Measurements from ENCODE around the gene CDC37L1.

The CDC37L1 gene

GRCh38 chr9:4700932-4701331, 21.6 kb downstream of the CDC37L1 start:
- H3K4me3 ChIP-seq (ENCODE audit: low read depth in 1 of 2, low read length in 1 of 2), result no peak overlapping the region
- no peak for TF ChIP-seq CTCF (IDR thresholded peaks at IDR 0.05)
- H3K36me3 ChIP-seq, result peaks cover 32% of the 10 kb centered on the region
- no peaks in the 10 kb centered on the region for H3K4me1 ChIP-seq (ENCODE audit: control insufficient read depth in 1 of 2, insufficient read depth in 1 of 2, low read depth in 1 of 2, low read length in 1 of 2)
- H3K27ac ChIP-seq, result no peak overlapping the region
- H3K27me3 ChIP-seq, result no peaks in the 10 kb centered on the region
- H3K9me3 ChIP-seq, result no peaks in the 10 kb centered on the region

- TF ChIP-seq CTCF (IDR thresholded peaks at IDR 0.05), result no peak
- Histone ChIP-seq H3K27me3 (no peaks in the 10 kb centered on the region), H3K9me3 (no peaks in the 10 kb centered on the region), H3K36me3 (peaks cover 37% of the 10 kb centered on the region), H3K4me1 (ENCODE audit: control insufficient read depth in 1 of 2, insufficient read depth in 1 of 2, low read depth in 1 of 2, low read length in 1 of 2) (no peaks in the 10 kb centered on the region), H3K27ac (no peak overlapping the region), H3K4me3 (ENCODE audit: low read depth in 1 of 2, low read length in 1 of 2) (no peak overlapping the region)
These were observed 22.2 kb downstream of the CDC37L1 start for GRCh38 chr9:4701526-4701925.

GRCh38 chr9:4704129-4704528, 24.8 kb downstream of the CDC37L1 start:
- Histone ChIP-seq H3K27me3 (no peaks in the 10 kb centered on the region), H3K36me3 (peaks cover 35% of the 10 kb centered on the region), H3K4me1 (ENCODE audit: control insufficient read depth in 1 of 2, insufficient read depth in 1 of 2, low read depth in 1 of 2, low read length in 1 of 2) (no peaks in the 10 kb centered on the region), H3K4me3 (ENCODE audit: low read depth in 1 of 2, low read length in 1 of 2) (no peak overlapping the region), H3K9me3 (no peaks in the 10 kb centered on the region), H3K27ac (no peak overlapping the region)
- TF ChIP-seq CTCF (IDR thresholded peaks at IDR 0.05), result no peak

GRCh38 chr9:4706021-4706420, 26.7 kb downstream of the CDC37L1 start:
- H3K4me1 ChIP-seq (ENCODE audit: control insufficient read depth in 1 of 2, insufficient read depth in 1 of 2, low read depth in 1 of 2, low read length in 1 of 2), result no peaks in the 10 kb centered on the region
- H3K4me3 ChIP-seq (ENCODE audit: low read depth in 1 of 2, low read length in 1 of 2), result no peak overlapping the region
- no peaks in the 10 kb centered on the region for H3K27me3 ChIP-seq
- H3K9me3 ChIP-seq, result no peaks in the 10 kb centered on the region
- H3K27ac ChIP-seq, result no peak overlapping the region
- no peak for TF ChIP-seq CTCF (IDR thresholded peaks at IDR 0.05)
- peaks cover 32% of the 10 kb centered on the region for H3K36me3 ChIP-seq

GRCh38 chr9:4706971-4707622, 27.7 kb downstream of the CDC37L1 start:
- no peak for TF ChIP-seq CTCF (IDR thresholded peaks at IDR 0.05)
- no peak overlapping the region for H3K27ac ChIP-seq
- H3K9me3 ChIP-seq, result no peaks in the 10 kb centered on the region
- H3K4me3 ChIP-seq (ENCODE audit: low read depth in 1 of 2, low read length in 1 of 2), result no peak overlapping the region
- H3K27me3 ChIP-seq, result no peaks in the 10 kb centered on the region
- peaks cover 29% of the 10 kb centered on the region for H3K36me3 ChIP-seq
- H3K4me1 ChIP-seq (ENCODE audit: control insufficient read depth in 1 of 2, insufficient read depth in 1 of 2, low read depth in 1 of 2, low read length in 1 of 2), result no peaks in the 10 kb centered on the region
